Astrocyte of the hippocampus (primary cell): ENCODE data around the gene RCBTB2.

Source experiments
- DNase-seq: peaks from one replicate; pipeline ENCODE4 v3.0.0; 2011; ENCODE audit warnings: low read depth, low spot score

Gene RCBTB2

GRCh38 chr13:48449656-48450055 is 83.2 kb downstream of the RCBTB2 start:
- no peak for DNase-seq

GRCh38 chr13:48448959-48449614 is 83.8 kb downstream of the RCBTB2 start:
- no peak for DNase-seq

GRCh38 chr13:48448285-48448958 is 84.5 kb downstream of the RCBTB2 start:
- DNase-seq = no peak

- DNase-seq = peak; percentile 56
Observed at GRCh38 chr13:48446464-48446863, 86.4 kb downstream of the RCBTB2 start.

GRCh38 chr13:48443442-48444208 is 89.3 kb downstream of the RCBTB2 start:
- no peak for DNase-seq
